LNCaP clone FGC (cell line): ENCODE measurements around the gene ATP12A.

ENCODE experiments used
- DNase-seq: peaks from one replicate; pipeline ENCODE4 v3.0.0-alpha.2; 2011; ENCODE audit warnings: low read depth
- H3K4me3 ChIP-seq: 2 replicates; pipeline ENCODE4 v1.5.1; 2011; ENCODE audit warnings: mild to moderate bottlenecking, low read depth, low read length, control low read depth
- CTCF ChIP-seq: IDR thresholded peaks from 2 replicates; pipeline ENCODE4 v1.5.1; 2012; ENCODE audit warnings: mild to moderate bottlenecking; ENCODE audit not compliant: control insufficient read depth, insufficient read depth; ENCODE audit errors: extremely low read depth

The ATP12A gene

GRCh38 chr13:24640752-24641151 is 39.5 kb upstream of the ATP12A start:
- no peak for DNase-seq
- no peak for TF ChIP-seq CTCF
- no peak overlapping the region for H3K4me3 ChIP-seq

GRCh38 chr13:24642219-24642618 is 38.0 kb upstream of the ATP12A start:
- no peak overlapping the region for H3K4me3 ChIP-seq
- DNase-seq = no peak
- TF ChIP-seq CTCF = no peak

DNA sequence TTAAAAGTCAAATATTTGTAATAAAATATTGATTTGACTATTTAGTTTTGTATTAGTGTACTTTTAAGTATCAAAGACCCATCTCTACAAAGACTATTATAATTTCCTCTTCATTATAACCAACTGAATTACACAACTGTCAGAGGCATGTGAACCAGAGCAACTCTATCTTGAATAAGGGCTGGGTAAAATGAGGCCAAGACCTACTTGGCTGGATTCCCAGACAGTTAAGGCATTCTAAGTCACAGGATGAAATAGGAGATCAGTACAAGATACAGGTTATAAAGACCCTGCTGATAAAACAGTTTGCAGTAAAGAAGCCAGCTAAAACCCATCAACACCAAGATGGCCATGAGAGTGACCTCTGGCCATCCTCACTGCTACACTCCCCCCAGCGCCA is 36.2 kb upstream of the ATP12A start:
- DNase-seq = no peak
- TF ChIP-seq CTCF = no peak
- H3K4me3 ChIP-seq = no peak overlapping the region

GRCh38 chr13:24648271-24648670 is 31.9 kb upstream of the ATP12A start:
- H3K4me3 ChIP-seq = no peak overlapping the region
- no peak for TF ChIP-seq CTCF
- no peak for DNase-seq

DNA sequence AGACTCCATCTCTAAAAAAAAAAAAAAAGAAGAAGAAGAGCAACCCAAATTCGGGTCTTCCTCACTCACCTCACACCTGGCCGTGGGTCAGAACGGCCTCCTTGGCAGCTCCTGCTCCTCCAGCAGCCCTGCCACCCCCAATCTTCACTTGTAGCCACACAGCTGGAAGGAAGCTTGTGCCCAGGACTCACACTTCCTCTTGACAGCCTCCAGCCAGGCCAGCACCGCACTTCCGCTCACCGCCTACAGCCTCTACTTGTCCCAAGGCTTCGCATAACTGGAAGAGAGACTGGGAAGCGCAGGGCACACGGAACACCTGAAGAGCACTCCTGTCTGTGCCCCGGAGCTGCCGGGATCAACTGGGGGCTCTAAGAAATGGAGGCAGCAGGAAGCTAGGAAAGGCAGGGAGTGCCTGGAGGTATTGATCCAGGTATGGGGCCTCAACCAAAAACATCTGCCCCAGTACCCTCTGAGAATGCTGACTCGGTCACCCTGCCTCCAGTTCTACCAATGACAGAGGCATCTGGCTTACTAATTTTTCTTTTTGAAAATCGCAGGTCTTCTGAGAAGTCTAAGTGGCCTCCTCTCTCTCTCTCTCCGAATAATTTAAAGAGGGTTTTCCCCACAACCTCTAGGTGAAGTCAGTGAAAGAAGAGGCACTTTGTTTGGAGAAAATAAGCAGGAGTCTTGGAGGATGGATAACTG is 31.1 kb upstream of the ATP12A start:
- no peak for TF ChIP-seq CTCF
- DNase-seq = no peak
- no peak overlapping the region for H3K4me3 ChIP-seq

- no peak for TF ChIP-seq CTCF
- H3K4me3 ChIP-seq = no peak overlapping the region
- no peak for DNase-seq
Observed at GRCh38 chr13:24649688-24650043, 30.5 kb upstream of the ATP12A start.

DNA sequence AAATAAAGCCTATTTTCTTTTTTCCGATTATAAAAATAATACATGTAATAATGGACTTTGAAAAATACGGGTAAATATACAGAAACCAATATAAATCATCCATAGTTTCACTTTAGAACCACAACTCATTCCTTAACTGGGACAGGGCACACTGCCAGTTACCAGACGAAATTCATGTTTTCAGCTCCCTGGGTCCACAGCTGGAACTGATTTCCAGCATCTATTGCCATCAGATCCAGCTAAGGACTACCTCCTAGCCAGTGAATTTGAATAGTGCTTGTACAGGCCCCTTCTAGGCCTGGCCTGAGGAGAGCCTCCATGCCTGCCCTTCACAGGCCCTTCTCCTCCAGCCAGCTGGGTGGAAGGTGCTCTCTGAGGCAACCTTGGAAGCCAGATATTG is 30.0 kb upstream of the ATP12A start:
- no peak for TF ChIP-seq CTCF
- DNase-seq = no peak

More for the DNA sequence above, 30.0 kb upstream of the ATP12A start:
- H3K4me3 ChIP-seq = no peak overlapping the region
